HFFc6 (cell line): Measurements from ENCODE around the gene ITGAX. TPM values are rescaled to one million over a fixed set of nuclear protein-coding genes. Genes with fewer than 3 reads are reported as not detected.

ENCODE experiments used
- DNase-seq: peaks from one replicate; pipeline ENCODE4 v3.0.0-alpha.2; 2018
- H3K27ac Mint-ChIP-seq: 2 replicates; pipeline ENCODE4 v1.8.0; 2020; ENCODE audit warnings: mild to moderate bottlenecking, mixed read lengths
- H3K27me3 Mint-ChIP-seq: 2 replicates; pipeline ENCODE4 v1.8.0; 2021; ENCODE audit warnings: mild to moderate bottlenecking, moderate library complexity, mixed read lengths; ENCODE audit not compliant: insufficient read depth
- H3K36me3 Mint-ChIP-seq: 2 replicates; pipeline ENCODE4 v1.8.0; 2021; ENCODE audit warnings: low read depth, mixed read lengths
- H3K4me1 Mint-ChIP-seq: 2 replicates; pipeline ENCODE4 v1.8.0; 2020; ENCODE audit warnings: low read depth, mixed read lengths
- H3K4me3 Mint-ChIP-seq: 2 replicates; pipeline ENCODE4 v1.8.0; 2020; ENCODE audit warnings: mild to moderate bottlenecking, moderate library complexity, mixed read lengths
- H3K9me3 Mint-ChIP-seq: 2 replicates; pipeline ENCODE4 v1.8.0; 2020; ENCODE audit warnings: mild to moderate bottlenecking, mixed read lengths
- CTCF ChIP-seq: fragments of 200-600 bp; sonication (generic); IDR thresholded peaks from 2 replicates; pipeline ENCODE4 v1.5.0; 2021; ENCODE audit warnings: antibody characterized with exemption, mild to moderate bottlenecking
- total RNA-seq, 6 experiments: library from RNA; stranded (reverse); fragmentation: NEBNext Ultra II Directional; extraction: Animal tissue kit (Norgen Biotek cat#: 25700); gene quantifications; 2 replicates in 1 of 6; 3 replicates in 5 of 6; pipeline ENCODE4 v1.2.3, GENCODE V29; 2021

ITGAX gene
- total RNA-seq, 6 experiments from 2014 or later = not detected

- no peak for DNase-seq
- H3K9me3 Mint-ChIP-seq = no peaks in the 10 kb centered on the region
- H3K27me3 Mint-ChIP-seq = peaks cover 24% of the 10 kb centered on the region
- no peaks in the 10 kb centered on the region for H3K36me3 Mint-ChIP-seq
- TF ChIP-seq CTCF = no peak
- H3K4me3 Mint-ChIP-seq = no peak overlapping the region
- H3K27ac Mint-ChIP-seq = no peak overlapping the region
- H3K4me1 Mint-ChIP-seq = no peaks in the 10 kb centered on the region
Observed at GRCh38 chr16:31365131-31365865, 10.3 kb downstream of the ITGAX start.

- Mint-ChIP-seq H3K27me3 (peaks cover 22% of the 10 kb centered on the region), H3K4me1 (no peaks in the 10 kb centered on the region), H3K9me3 (no peaks in the 10 kb centered on the region), H3K4me3 (no peak overlapping the region), H3K27ac (no peak overlapping the region), H3K36me3 (no peaks in the 10 kb centered on the region)
- no peak for DNase-seq
- TF ChIP-seq CTCF = no peak
Observed at GRCh38 chr16:31367853-31368252, 12.9 kb downstream of the ITGAX start.

- Mint-ChIP-seq H3K4me3 (no peak overlapping the region), H3K27me3 (peaks cover 47% of the 10 kb centered on the region), H3K9me3 (no peaks in the 10 kb centered on the region), H3K4me1 (no peaks in the 10 kb centered on the region), H3K36me3 (no peaks in the 10 kb centered on the region), H3K27ac (no peak overlapping the region)
- TF ChIP-seq CTCF = no peak
- DNase-seq = no peak
Observed at GRCh38 chr16:31371008-31371407, 16.0 kb downstream of the ITGAX start.

- DNase-seq = no peak
- Mint-ChIP-seq H3K4me1 (no peaks in the 10 kb centered on the region), H3K36me3 (no peaks in the 10 kb centered on the region), H3K9me3 (no peaks in the 10 kb centered on the region), H3K27me3 (peaks cover 44% of the 10 kb centered on the region), H3K4me3 (no peak overlapping the region), H3K27ac (no peak overlapping the region)
- no peak for TF ChIP-seq CTCF
Observed at GRCh38 chr16:31371619-31372484, 16.9 kb downstream of the ITGAX start.

- H3K27me3 Mint-ChIP-seq = peaks cover 44% of the 10 kb centered on the region
- no peak for DNase-seq
- H3K36me3 Mint-ChIP-seq = no peaks in the 10 kb centered on the region
- H3K4me3 Mint-ChIP-seq = no peak overlapping the region
- H3K27ac Mint-ChIP-seq = no peak overlapping the region
- no peaks in the 10 kb centered on the region for H3K4me1 Mint-ChIP-seq
- no peaks in the 10 kb centered on the region for H3K9me3 Mint-ChIP-seq
- TF ChIP-seq CTCF = no peak
Observed at GRCh38 chr16:31373235-31373634, 18.3 kb downstream of the ITGAX start.
